HepG2 (cell line): ENCODE measurements around the gene HS6ST1. TPM values are rescaled to one million over a fixed set of nuclear protein-coding genes. Genes with fewer than 3 reads are reported as not detected.

Experiments used
- ARNTL ChIP-seq: sonication (generic); formaldehyde crosslinking; IDR thresholded peaks from 2 replicates; pipeline ENCODE4 v1.4.0; 2020; ENCODE audit warnings: mild to moderate bottlenecking, missing genetic modification reagents
- NFE2L1 ChIP-seq: sonication (generic); formaldehyde crosslinking; IDR thresholded peaks from 2 replicates; pipeline ENCODE4 v1.4.0; 2020; ENCODE audit warnings: missing genetic modification reagents, mild to moderate bottlenecking, borderline replicate concordance
- RARG ChIP-seq: sonication (generic); formaldehyde crosslinking; IDR thresholded peaks from 2 replicates; pipeline ENCODE4 v1.4.0; 2020; ENCODE audit warnings: low read depth, mild to moderate bottlenecking, missing genetic modification reagents
- SSRP1 ChIP-seq: IDR thresholded peaks from 2 replicates; pipeline ENCODE4 v1.6.1; 2016; ENCODE audit warnings: control low read depth
- SUZ12 ChIP-seq: fragments of 150-350 bp; IDR thresholded peaks from 2 replicates; pipeline ENCODE4 v1.6.1; 2014; ENCODE audit warnings: low read depth, low read length
- TMF1 ChIP-seq: sonication (generic); formaldehyde crosslinking; IDR thresholded peaks from 2 replicates; pipeline ENCODE4 v1.8.1; 2022; ENCODE audit warnings: low read depth, missing genetic modification reagents
- ZFY ChIP-seq: sonication (generic); formaldehyde crosslinking; IDR thresholded peaks from 2 replicates; pipeline ENCODE4 v1.4.0; 2020; ENCODE audit warnings: missing genetic modification reagents
- ZKSCAN8 ChIP-seq: IDR thresholded peaks from 2 replicates; pipeline ENCODE4 v1.6.1; 2016; ENCODE audit warnings: borderline replicate concordance, missing genetic modification reagents, missing compliant biosample characterization
- ZNF296 ChIP-seq: sonication (generic); formaldehyde crosslinking; conservative IDR thresholded peaks from 2 replicates; pipeline ENCODE4 v1.5.0; 2020; ENCODE audit warnings: mild to moderate bottlenecking, missing genetic modification reagents
- ZNF547 ChIP-seq: sonication (generic); formaldehyde crosslinking; IDR thresholded peaks from 2 replicates; pipeline ENCODE4 v1.5.1; 2020; ENCODE audit warnings: mild to moderate bottlenecking, missing genetic modification reagents
- ZNF615 ChIP-seq: sonication (generic); formaldehyde crosslinking; IDR thresholded peaks from 2 replicates; pipeline ENCODE4 v1.5.0; 2020; ENCODE audit warnings: mild to moderate bottlenecking, missing genetic modification reagents, borderline replicate concordance
- ZNF713 ChIP-seq: sonication (generic); formaldehyde crosslinking; IDR thresholded peaks from 2 replicates; pipeline ENCODE4 v1.4.0; 2020; ENCODE audit warnings: mild to moderate bottlenecking, missing genetic modification reagents
- polyA plus RNA-seq, 8 experiments: library from polyadenylated mRNA; depleted of rRNA in 3 of 8; stranded (reverse) in 7 of 8; unstranded in 1 of 8; fragments of >200 nt; fragmentation: Illumina TruSeq in 4 of 8; extraction: Trizol in 4 of 8; gene quantifications; 2 replicates each; pipeline versions ENCODE4 v1.2.1 to v1.2.3, GENCODE V29; 2011 to 2016; ENCODE audit warnings: low read depth in 4 of 8, missing spikeins in 1 of 8, mixed read lengths in 1 of 8; ENCODE audit not compliant: insufficient read depth in 1 of 8
- total RNA-seq, 5 experiments: library from RNA; depleted of rRNA; stranded (reverse); fragments of >200 nt; fragmentation: Illumina TruSeq; extraction: Trizol; gene quantifications; 2 replicates each; pipeline ENCODE4 v1.2.3, GENCODE V29; 2016; ENCODE audit warnings: low read depth in 1 of 5
- TF ChIP-seq, protein P1 (sequence below): sonication (generic); formaldehyde crosslinking; IDR thresholded peaks from 2 replicates; pipeline ENCODE4 v1.4.0; 2020; ENCODE audit warnings: missing genetic modification reagents, mild to moderate bottlenecking, borderline replicate concordance
- TF ChIP-seq, protein P2 (sequence below): sonication (generic); formaldehyde crosslinking; IDR thresholded peaks from 2 replicates; pipeline ENCODE4 v1.8.0; 2022; ENCODE audit warnings: mild to moderate bottlenecking, missing genetic modification reagents
- TF ChIP-seq, protein P3 (sequence below): sonication (generic); formaldehyde crosslinking; IDR thresholded peaks from 2 replicates; pipeline ENCODE4 v1.4.0; 2020; ENCODE audit warnings: missing genetic modification reagents
- TF ChIP-seq, protein P4 (sequence below): sonication (generic); formaldehyde crosslinking; IDR thresholded peaks from 2 replicates; pipeline ENCODE4 v1.5.0; 2020; ENCODE audit warnings: mild to moderate bottlenecking, missing genetic modification reagents, moderate library complexity
- TF ChIP-seq, protein P5 (sequence below): sonication (generic); formaldehyde crosslinking; IDR thresholded peaks from 2 replicates; pipeline ENCODE4 v1.4.0; 2020; ENCODE audit warnings: missing genetic modification reagents
- TF ChIP-seq, protein P6 (sequence below): sonication (generic); formaldehyde crosslinking; IDR thresholded peaks from 2 replicates; pipeline ENCODE4 v1.8.1; 2023; ENCODE audit warnings: mild to moderate bottlenecking, inconsistent platforms, moderate library complexity, missing genetic modification reagents, borderline replicate concordance

The HS6ST1 gene
- total and polyA plus RNA-seq, 2 of the 13 experiments (the other 11 are each of a cell fraction or from before 2014, with no cell fraction given): 34.5 to 84.6 TPM

- TF ChIP-seq TMF1 (CRISPR knock-in tag) (peak; percentile 52; the same call in 1 of the 2 replicates), ARNTL (CRISPR knock-in tag) (peak; percentile 47; the same call in 1 of the 2 replicates), ZNF615 (CRISPR knock-in tag) (no peak; the same call in 1 of the 2 replicates), ZKSCAN8 (CRISPR knock-in tag) (no peak), SUZ12 (no peak), ZNF547 (CRISPR knock-in tag) (no peak), NFE2L1 (CRISPR knock-in tag) (no peak), ZNF296 (CRISPR knock-in tag) (no peak; the same call in 1 of the 2 replicates), ZFY (peak; percentile 68), RARG (CRISPR knock-in tag) (0 out of 2 replicates have a peak, but pooled peaks have one; percentile 26), SSRP1 (CRISPR knock-in tag) (0 out of 2 replicates have a peak, but pooled peaks have one; percentile 46), ZNF713 (no peak)
- TF ChIP-seq, protein P1, sequence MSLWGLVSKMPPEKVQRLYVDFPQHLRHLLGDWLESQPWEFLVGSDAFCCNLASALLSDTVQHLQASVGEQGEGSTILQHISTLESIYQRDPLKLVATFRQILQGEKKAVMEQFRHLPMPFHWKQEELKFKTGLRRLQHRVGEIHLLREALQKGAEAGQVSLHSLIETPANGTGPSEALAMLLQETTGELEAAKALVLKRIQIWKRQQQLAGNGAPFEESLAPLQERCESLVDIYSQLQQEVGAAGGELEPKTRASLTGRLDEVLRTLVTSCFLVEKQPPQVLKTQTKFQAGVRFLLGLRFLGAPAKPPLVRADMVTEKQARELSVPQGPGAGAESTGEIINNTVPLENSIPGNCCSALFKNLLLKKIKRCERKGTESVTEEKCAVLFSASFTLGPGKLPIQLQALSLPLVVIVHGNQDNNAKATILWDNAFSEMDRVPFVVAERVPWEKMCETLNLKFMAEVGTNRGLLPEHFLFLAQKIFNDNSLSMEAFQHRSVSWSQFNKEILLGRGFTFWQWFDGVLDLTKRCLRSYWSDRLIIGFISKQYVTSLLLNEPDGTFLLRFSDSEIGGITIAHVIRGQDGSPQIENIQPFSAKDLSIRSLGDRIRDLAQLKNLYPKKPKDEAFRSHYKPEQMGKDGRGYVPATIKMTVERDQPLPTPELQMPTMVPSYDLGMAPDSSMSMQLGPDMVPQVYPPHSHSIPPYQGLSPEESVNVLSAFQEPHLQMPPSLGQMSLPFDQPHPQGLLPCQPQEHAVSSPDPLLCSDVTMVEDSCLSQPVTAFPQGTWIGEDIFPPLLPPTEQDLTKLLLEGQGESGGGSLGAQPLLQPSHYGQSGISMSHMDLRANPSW (CRISPR knock-in tag): no peak
- TF ChIP-seq, protein P2, sequence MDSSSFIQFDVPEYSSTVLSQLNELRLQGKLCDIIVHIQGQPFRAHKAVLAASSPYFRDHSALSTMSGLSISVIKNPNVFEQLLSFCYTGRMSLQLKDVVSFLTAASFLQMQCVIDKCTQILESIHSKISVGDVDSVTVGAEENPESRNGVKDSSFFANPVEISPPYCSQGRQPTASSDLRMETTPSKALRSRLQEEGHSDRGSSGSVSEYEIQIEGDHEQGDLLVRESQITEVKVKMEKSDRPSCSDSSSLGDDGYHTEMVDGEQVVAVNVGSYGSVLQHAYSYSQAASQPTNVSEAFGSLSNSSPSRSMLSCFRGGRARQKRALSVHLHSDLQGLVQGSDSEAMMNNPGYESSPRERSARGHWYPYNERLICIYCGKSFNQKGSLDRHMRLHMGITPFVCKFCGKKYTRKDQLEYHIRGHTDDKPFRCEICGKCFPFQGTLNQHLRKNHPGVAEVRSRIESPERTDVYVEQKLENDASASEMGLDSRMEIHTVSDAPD (CRISPR knock-in tag): 0 out of 2 replicates have a peak, but pooled peaks have one; percentile 62
- TF ChIP-seq, protein P3, sequence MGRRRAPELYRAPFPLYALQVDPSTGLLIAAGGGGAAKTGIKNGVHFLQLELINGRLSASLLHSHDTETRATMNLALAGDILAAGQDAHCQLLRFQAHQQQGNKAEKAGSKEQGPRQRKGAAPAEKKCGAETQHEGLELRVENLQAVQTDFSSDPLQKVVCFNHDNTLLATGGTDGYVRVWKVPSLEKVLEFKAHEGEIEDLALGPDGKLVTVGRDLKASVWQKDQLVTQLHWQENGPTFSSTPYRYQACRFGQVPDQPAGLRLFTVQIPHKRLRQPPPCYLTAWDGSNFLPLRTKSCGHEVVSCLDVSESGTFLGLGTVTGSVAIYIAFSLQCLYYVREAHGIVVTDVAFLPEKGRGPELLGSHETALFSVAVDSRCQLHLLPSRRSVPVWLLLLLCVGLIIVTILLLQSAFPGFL (CRISPR knock-in tag): no peak
- TF ChIP-seq, protein P4, sequence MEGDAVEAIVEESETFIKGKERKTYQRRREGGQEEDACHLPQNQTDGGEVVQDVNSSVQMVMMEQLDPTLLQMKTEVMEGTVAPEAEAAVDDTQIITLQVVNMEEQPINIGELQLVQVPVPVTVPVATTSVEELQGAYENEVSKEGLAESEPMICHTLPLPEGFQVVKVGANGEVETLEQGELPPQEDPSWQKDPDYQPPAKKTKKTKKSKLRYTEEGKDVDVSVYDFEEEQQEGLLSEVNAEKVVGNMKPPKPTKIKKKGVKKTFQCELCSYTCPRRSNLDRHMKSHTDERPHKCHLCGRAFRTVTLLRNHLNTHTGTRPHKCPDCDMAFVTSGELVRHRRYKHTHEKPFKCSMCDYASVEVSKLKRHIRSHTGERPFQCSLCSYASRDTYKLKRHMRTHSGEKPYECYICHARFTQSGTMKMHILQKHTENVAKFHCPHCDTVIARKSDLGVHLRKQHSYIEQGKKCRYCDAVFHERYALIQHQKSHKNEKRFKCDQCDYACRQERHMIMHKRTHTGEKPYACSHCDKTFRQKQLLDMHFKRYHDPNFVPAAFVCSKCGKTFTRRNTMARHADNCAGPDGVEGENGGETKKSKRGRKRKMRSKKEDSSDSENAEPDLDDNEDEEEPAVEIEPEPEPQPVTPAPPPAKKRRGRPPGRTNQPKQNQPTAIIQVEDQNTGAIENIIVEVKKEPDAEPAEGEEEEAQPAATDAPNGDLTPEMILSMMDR (CRISPR knock-in tag): no peak; the same call in 1 of the 2 replicates
- TF ChIP-seq, protein P5, sequence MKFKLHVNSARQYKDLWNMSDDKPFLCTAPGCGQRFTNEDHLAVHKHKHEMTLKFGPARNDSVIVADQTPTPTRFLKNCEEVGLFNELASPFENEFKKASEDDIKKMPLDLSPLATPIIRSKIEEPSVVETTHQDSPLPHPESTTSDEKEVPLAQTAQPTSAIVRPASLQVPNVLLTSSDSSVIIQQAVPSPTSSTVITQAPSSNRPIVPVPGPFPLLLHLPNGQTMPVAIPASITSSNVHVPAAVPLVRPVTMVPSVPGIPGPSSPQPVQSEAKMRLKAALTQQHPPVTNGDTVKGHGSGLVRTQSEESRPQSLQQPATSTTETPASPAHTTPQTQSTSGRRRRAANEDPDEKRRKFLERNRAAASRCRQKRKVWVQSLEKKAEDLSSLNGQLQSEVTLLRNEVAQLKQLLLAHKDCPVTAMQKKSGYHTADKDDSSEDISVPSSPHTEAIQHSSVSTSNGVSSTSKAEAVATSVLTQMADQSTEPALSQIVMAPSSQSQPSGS: peak; percentile 4; the same call in 1 of the 2 replicates
- TF ChIP-seq, protein P6, sequence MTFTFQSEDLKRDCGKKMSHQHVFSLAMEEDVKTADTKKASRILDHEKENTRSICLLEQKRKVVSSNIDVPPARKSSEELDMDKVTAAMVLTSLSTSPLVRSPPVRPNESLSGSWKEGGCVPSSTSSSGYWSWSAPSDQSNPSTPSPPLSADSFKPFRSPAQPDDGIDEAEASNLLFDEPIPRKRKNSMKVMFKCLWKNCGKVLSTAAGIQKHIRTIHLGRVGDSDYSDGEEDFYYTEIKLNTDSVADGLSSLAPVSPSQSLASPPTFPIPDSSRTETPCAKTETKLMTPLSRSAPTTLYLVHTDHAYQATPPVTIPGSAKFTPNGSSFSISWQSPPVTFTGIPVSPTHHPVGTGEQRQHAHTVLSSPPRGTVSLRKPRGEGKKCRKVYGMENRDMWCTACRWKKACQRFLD (CRISPR knock-in tag): no peak
Measured at GRCh38 chr2:128317181-128317898, 1.3 kb downstream of the HS6ST1 start (continued).
